ENCODE measurements around the gene CTSA. TPM values are rescaled to one million over a fixed set of nuclear protein-coding genes. Genes with fewer than 3 reads are reported as not detected.

The CTSA gene
- total and polyA plus RNA-seq, 5 donors = 102 to 134 (median 114) TPM

GRCh38 chr20:45934586-45935415 lies 43.7 kb downstream of the CTSA start, which contains the start of gene PCIF1:
PCIF1 (plus strand) TSS chr20:45934683; CDS start chr20:45939000, 4,317 bp downstream.
- intact Hi-C loops (cut with DNase I) = loop anchor here in 2 of 4 donors (2.0 to 10.0 kb wide), 2 partner anchors 44 to 100 kb away; partner anchors contain the start of genes CTSA (in 1 of the 2), NEURL2 (in 1 of the 2) and SNX21 (in 1 of the 2)

DNA sequence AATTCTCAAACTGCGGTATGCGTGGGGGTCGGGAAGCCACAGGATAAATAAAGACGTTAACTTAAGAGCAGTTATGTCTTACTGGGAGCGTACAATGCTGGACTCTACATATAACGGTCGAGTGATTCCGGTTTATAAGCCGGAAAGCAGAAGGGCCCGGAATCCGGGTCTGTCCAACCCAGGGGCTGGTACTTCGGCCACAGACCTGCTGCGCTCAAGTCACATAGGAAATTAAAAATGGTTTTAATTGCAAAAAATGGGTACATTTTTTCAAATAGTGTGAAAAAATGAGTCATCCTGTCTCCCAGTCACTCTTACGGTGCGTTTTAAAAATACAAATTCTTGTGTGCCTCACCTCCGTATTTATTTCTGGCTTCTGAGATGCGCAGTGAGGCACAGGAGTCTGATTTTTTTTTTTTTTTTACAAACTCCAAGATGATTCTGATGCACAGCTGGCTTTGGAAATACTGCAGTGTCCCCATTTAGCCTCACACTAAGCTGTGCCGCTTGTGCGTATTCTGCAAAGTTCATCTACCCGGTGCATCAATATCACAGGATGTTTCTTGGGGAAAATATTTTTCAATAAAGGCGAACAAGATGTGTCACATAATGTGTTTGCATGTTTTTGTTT lies 44.4 kb downstream of the CTSA start:
- Histone ChIP-seq H3K9me3 (ENCODE audit: control insufficient read depth, low read length) (no peaks in the 10 kb centered on the region), H3K27ac (ENCODE audit: low read length) (peak overlapping the region; percentile 98), H3K4me3 (ENCODE audit: low read length) (peak overlapping the region; percentile 92), H3K4me1 (ENCODE audit: control insufficient read depth, insufficient read depth, low read length) (peaks cover 6% of the 10 kb centered on the region), H3K27me3 (ENCODE audit: control insufficient read depth, insufficient read depth) (no peaks in the 10 kb centered on the region)
- ATAC-seq (peak; percentile 15 to 25), DNase-seq (no peak)
- 7% methylated on average over 21 of the region's 21 CpGs for WGBS
- intact Hi-C loops (cut with DNase I) = loop anchor here in 2 of 4 donors (2.0 to 10.0 kb wide), 2 partner anchors 45 to 101 kb away; partner anchors contain the start of genes CTSA (in 1 of the 2), NEURL2 (in 1 of the 2) and SNX21 (in 1 of the 2)

More at GRCh38 chr20:45934586-45935415, 43.7 kb downstream of the CTSA start, which contains the start of gene PCIF1:
- Histone ChIP-seq H3K27ac (ENCODE audit: low read length) (peak within 1 kb of the TSS; percentile 98), H3K4me1 (ENCODE audit: control insufficient read depth, insufficient read depth, low read length) (peaks cover 6% of the 10 kb centered on the region), H3K4me3 (ENCODE audit: low read length) (peak within 1 kb of the TSS; percentile 92), H3K27me3 (ENCODE audit: control insufficient read depth, insufficient read depth) (no peaks in the 10 kb centered on the region), H3K9me3 (ENCODE audit: control insufficient read depth, low read length) (no peaks in the 10 kb centered on the region)
- under 1% methylated on average over 102 of the region's 102 CpGs for WGBS
- DNase-seq (peak; percentile 98 to 100 (median 99)), ATAC-seq (peak; percentile 92 to 93)

DNA sequence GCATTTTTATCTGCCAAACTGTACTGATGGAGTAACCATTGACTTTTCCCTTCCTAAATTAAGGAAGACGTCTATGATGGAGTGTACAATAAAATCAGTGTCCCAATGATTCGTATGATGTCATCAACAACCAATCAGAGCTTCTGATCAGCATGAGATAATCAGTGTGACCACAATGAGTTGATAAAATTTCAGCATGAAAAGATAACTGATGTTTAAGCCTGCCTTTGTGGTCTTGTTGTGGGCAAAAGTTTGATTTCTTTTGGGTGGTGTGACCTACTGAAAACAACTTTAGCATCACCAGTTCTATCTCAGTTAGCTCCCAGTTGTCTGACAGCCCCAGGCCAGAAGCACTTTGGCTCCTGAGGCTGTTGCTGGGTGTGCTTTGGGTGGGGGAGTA lies 46.6 kb downstream of the CTSA start:
- H3K27me3 ChIP-seq (ENCODE audit: control insufficient read depth, insufficient read depth) = no peaks in the 10 kb centered on the region
- H3K27ac ChIP-seq (ENCODE audit: low read length) = no peak overlapping the region
- WGBS = 59% methylated on average over 2 of the region's 2 CpGs
- no peak for DNase-seq
- H3K4me3 ChIP-seq (ENCODE audit: low read length) = no peak overlapping the region
- intact Hi-C loops (cut with DNase I) = loop anchor here in 1 of 4 donors (10.0 kb wide), 1 partner anchor 103 kb away; the partner anchor contains the start of gene SNX21
- ATAC-seq = no peak
- H3K4me1 ChIP-seq (ENCODE audit: control insufficient read depth, insufficient read depth, low read length) = peaks cover 6% of the 10 kb centered on the region
- H3K9me3 ChIP-seq (ENCODE audit: control insufficient read depth, low read length) = no peaks in the 10 kb centered on the region

- Histone ChIP-seq H3K9me3 (ENCODE audit: control insufficient read depth, low read length) (no peaks in the 10 kb centered on the region), H3K27me3 (ENCODE audit: control insufficient read depth, insufficient read depth) (no peaks in the 10 kb centered on the region), H3K27ac (ENCODE audit: low read length) (no peak overlapping the region), H3K4me3 (ENCODE audit: low read length) (no peak overlapping the region), H3K4me1 (ENCODE audit: control insufficient read depth, insufficient read depth, low read length) (no peaks in the 10 kb centered on the region)
- intact Hi-C loops (cut with DNase I) = loop anchor here in 1 of 4 donors (10.0 kb wide), 1 partner anchor 104 kb away; the partner anchor contains the start of gene SNX21
- ATAC-seq (no peak), DNase-seq (peak in 1 of 3 donors; percentile 10)
- whole genome bisulfite sequencing = 85% methylated on average over 13 of the region's 13 CpGs
Measured at GRCh38 chr20:45938727-45939438, 47.7 kb downstream of the CTSA start.

- no peaks in the 10 kb centered on the region for H3K4me1 ChIP-seq (ENCODE audit: control insufficient read depth, insufficient read depth, low read length)
- no peaks in the 10 kb centered on the region for H3K9me3 ChIP-seq (ENCODE audit: control insufficient read depth, low read length)
- intact Hi-C loops (cut with DNase I) = no loop called here
- no peak overlapping the region for H3K27ac ChIP-seq (ENCODE audit: low read length)
- H3K27me3 ChIP-seq (ENCODE audit: control insufficient read depth, insufficient read depth) = no peaks in the 10 kb centered on the region
- ATAC-seq (no peak), DNase-seq (no peak)
- no peak overlapping the region for H3K4me3 ChIP-seq (ENCODE audit: low read length)
- 86% methylated on average over 3 of the region's 3 CpGs for WGBS
Measured at GRCh38 chr20:45940053-45940452, 48.9 kb downstream of the CTSA start.

DNA sequence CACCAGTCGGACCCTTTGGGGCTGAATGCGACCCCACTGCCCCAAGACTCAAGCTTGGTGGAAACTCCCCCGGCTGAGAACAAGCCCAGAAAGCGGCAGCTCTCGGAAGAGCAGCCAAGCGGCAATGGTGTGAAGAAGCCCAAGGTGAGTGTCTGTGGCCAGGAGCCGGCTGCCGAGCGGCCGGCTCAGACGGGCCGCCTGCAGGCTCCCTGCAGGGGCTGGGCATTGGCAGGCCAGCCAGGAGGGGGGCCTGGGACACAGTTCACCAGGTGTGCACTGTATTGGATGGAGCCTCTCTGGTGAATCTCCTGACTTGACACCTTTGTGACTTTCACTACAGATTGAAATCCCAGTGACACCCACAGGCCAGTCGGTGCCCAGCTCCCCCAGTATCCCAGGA lies 49.3 kb downstream of the CTSA start:
- intact Hi-C loops (cut with DNase I) = no loop called here
- Histone ChIP-seq H3K27ac (ENCODE audit: low read length) (no peak overlapping the region), H3K9me3 (ENCODE audit: control insufficient read depth, low read length) (no peaks in the 10 kb centered on the region), H3K27me3 (ENCODE audit: control insufficient read depth, insufficient read depth) (no peaks in the 10 kb centered on the region), H3K4me3 (ENCODE audit: low read length) (no peak overlapping the region), H3K4me1 (ENCODE audit: control insufficient read depth, insufficient read depth, low read length) (no peaks in the 10 kb centered on the region)
- no peak for DNase-seq
- WGBS = 92% methylated on average over 13 of the region's 13 CpGs
- no peak for ATAC-seq

- intact Hi-C loops (cut with DNase I) = no loop called here
- Histone ChIP-seq H3K27me3 (ENCODE audit: control insufficient read depth, insufficient read depth) (no peaks in the 10 kb centered on the region), H3K27ac (ENCODE audit: low read length) (no peak overlapping the region), H3K9me3 (ENCODE audit: control insufficient read depth, low read length) (no peaks in the 10 kb centered on the region), H3K4me3 (ENCODE audit: low read length) (no peak overlapping the region), H3K4me1 (ENCODE audit: control insufficient read depth, insufficient read depth, low read length) (no peaks in the 10 kb centered on the region)
- WGBS = 89% methylated on average over 6 of the region's 6 CpGs
- no peak for ATAC-seq
- no peak for DNase-seq
Measured at GRCh38 chr20:45943613-45944012, 52.5 kb downstream of the CTSA start.

- H3K27me3 ChIP-seq (ENCODE audit: control insufficient read depth, insufficient read depth) = no peaks in the 10 kb centered on the region
- ATAC-seq = no peak
- no peaks in the 10 kb centered on the region for H3K4me1 ChIP-seq (ENCODE audit: control insufficient read depth, insufficient read depth, low read length)
- DNase-seq = no peak
- H3K27ac ChIP-seq (ENCODE audit: low read length) = no peak overlapping the region
- H3K9me3 ChIP-seq (ENCODE audit: control insufficient read depth, low read length) = no peaks in the 10 kb centered on the region
- no peak overlapping the region for H3K4me3 ChIP-seq (ENCODE audit: low read length)
- intact Hi-C loops (cut with DNase I) = no loop called here
- 85% methylated on average over 15 of the region's 15 CpGs for whole genome bisulfite sequencing
Measured at GRCh38 chr20:45944151-45944964, 53.2 kb downstream of the CTSA start.

DNA sequence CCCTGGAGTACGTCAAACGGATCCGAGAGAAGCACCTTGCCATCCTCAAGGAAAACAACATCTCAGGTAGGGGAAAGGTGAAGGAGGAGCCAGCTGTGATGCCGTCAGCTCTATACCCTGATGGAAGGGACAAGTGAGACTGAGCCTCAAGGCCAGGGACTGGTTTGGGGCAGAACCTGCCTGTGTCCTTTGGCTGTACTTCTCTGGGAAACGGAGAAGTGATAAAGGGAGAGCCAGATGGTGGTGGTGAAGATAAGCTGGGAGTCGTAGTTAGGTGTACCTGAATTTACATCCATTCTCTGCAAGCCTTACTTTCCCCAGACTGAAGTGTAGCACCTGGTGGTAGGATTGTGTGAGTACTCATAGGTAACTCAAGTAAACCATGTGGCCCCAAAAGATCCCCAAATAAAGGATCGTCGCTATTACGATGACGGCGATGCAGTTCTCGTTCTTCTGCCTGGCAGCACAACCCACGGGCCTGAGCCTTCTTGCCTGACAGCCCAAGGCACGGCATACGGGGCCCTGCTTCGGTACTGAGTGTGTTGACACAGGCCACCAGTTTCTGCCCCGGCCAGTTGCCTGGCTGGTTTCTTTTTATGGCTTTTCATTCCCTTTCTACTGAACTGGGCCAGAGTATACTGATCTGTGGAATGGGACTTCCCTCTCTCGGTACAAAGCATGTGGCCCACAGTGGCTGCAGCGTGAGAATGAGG lies 54.0 kb downstream of the CTSA start:
- DNase-seq (no peak), ATAC-seq (no peak)
- WGBS = 86% methylated on average over 19 of the region's 19 CpGs
- Histone ChIP-seq H3K27me3 (ENCODE audit: control insufficient read depth, insufficient read depth) (no peaks in the 10 kb centered on the region), H3K4me1 (ENCODE audit: control insufficient read depth, insufficient read depth, low read length) (no peaks in the 10 kb centered on the region), H3K4me3 (ENCODE audit: low read length) (no peak overlapping the region), H3K27ac (ENCODE audit: low read length) (no peak overlapping the region), H3K9me3 (ENCODE audit: control insufficient read depth, low read length) (no peaks in the 10 kb centered on the region)
- intact Hi-C loops (cut with DNase I) = no loop called here
